Measurements from ENCODE around the gene VANGL1.

VANGL1 gene

GRCh38 chr1:115706587-115707425, 65.0 kb downstream of the VANGL1 start:
- DNase-seq, result no peak

- DNase-seq, result no peak
Observed at GRCh38 chr1:115710859-115711624, 69.3 kb downstream of the VANGL1 start.

- no peak for DNase-seq
Observed at GRCh38 chr1:115712911-115713609, 71.3 kb downstream of the VANGL1 start.

- DNase-seq, result no peak
Observed at GRCh38 chr1:115713906-115714305, 72.1 kb downstream of the VANGL1 start.

GRCh38 chr1:115714572-115715141, 72.9 kb downstream of the VANGL1 start:
- no peak for DNase-seq

- no peak for DNase-seq
Observed at GRCh38 chr1:115717541-115717940, 75.8 kb downstream of the VANGL1 start.

GRCh38 chr1:115718011-115718754, 76.4 kb downstream of the VANGL1 start:
- DNase-seq, result no peak

GRCh38 chr1:115719285-115719684, 77.5 kb downstream of the VANGL1 start:
- no peak for DNase-seq

GRCh38 chr1:115722221-115722620, 80.5 kb downstream of the VANGL1 start:
- DNase-seq, result no peak

- no peak for DNase-seq
Observed at GRCh38 chr1:115723756-115724155, 82.0 kb downstream of the VANGL1 start.

- no peak for DNase-seq
Observed at GRCh38 chr1:115725600-115725999, 83.8 kb downstream of the VANGL1 start.

- no peak for DNase-seq
Observed at GRCh38 chr1:115726161-115726560, 84.4 kb downstream of the VANGL1 start.

- no peak for DNase-seq
Observed at GRCh38 chr1:115726570-115726969, 84.8 kb downstream of the VANGL1 start.

- DNase-seq, result no peak
Observed at GRCh38 chr1:115727706-115728249, 86.0 kb downstream of the VANGL1 start.

- no peak for DNase-seq
Observed at GRCh38 chr1:115728341-115728740, 86.6 kb downstream of the VANGL1 start.

- no peak for DNase-seq
Observed at GRCh38 chr1:115729756-115730155, 88.0 kb downstream of the VANGL1 start.

GRCh38 chr1:115732316-115732715, 90.5 kb downstream of the VANGL1 start:
- no peak for DNase-seq

GRCh38 chr1:115740811-115741210, 99.0 kb downstream of the VANGL1 start:
- no peak for DNase-seq

GRCh38 chr1:115744646-115745275, 103.0 kb downstream of the VANGL1 start:
- no peak for DNase-seq

GRCh38 chr1:115746021-115746690, 104.4 kb downstream of the VANGL1 start:
- no peak for DNase-seq

Measured in central memory CD4-positive, alpha-beta T cell (primary cell).